Stimulated activated CD4-positive, alpha-beta T cell treated with anti-CD3 and anti-CD28 coated beads, Interleukin-1b, Interleukin-23, amount 100 ng/mL, for 24 hours (primary cell): ENCODE results near the gene HTR6.

Experiments
- DNase-seq, 4 experiments: peaks; one replicate each; pipeline ENCODE4 v3.0.0-alpha.2; 2020; ENCODE audit warnings: low read depth in 4 of 4, low spot score in 1 of 4

HTR6 gene

GRCh38 chr1:19656134-19656779 lies 8.4 kb upstream of the HTR6 start:
- DNase-seq: no peak

DNA sequence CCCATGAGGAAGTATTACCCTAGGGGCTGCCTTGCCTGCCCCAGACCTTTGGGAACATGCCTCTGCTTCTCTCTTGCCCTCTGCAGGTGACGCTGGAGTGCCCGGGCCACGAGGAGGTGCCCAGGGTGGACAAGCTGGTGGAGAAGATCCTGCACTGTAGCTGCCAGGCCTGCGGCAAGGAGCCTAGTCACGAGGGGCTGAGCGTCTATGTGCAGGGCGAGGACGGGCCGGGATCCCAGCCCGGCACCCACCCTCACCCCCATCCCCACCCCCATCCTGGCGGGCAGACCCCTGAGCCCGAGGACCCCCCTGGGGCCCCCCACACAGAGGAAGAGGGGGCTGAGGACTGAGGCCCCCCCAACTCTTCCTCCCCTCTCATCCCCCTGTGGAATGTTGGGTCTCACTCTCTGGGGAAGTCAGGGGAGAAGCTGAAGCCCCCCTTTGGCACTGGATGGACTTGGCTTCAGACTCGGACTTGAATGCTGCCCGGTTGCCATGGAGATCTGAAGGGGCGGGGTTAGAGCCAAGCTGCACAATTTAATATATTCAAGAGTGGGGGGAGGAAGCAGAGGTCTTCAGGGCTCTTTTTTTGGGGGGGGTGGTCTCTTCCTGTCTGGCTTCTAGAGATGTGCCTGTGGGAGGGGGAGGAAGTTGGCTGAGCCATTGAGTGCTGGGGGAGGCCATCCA lies 7.8 kb upstream of the HTR6 start:
- no peak for DNase-seq

GRCh38 chr1:19657511-19657910 lies 7.2 kb upstream of the HTR6 start:
- DNase-seq: no peak

- no peak for DNase-seq
These were observed 6.5 kb upstream of the HTR6 start for GRCh38 chr1:19658186-19658585.

GRCh38 chr1:19661721-19662228 lies 2.9 kb upstream of the HTR6 start:
- DNase-seq: no peak

DNA sequence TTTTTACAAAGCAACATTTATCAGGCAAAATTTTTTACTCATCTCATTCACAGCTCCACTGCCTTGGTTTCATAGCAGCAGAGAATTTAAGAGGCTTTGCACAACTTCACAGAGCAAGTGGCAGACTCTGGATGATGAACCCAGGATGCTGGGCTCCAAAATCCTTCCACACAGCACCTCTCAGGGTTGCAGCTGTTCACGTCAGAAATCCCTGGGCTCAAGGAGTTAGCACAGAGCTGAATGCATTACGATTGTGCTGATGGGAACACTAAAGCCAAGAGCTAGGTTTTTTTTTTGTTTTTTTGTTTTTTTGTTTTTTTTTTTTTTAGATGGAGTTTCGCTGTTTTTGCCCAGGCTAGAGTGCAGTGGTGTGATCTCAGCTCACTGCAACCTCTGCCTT lies 2.4 kb upstream of the HTR6 start:
- no peak for DNase-seq

GRCh38 chr1:19665186-19665495 lies 466 bp downstream of the HTR6 start:
- no peak for DNase-seq

GRCh38 chr1:19665496-19666465 lies 1.1 kb downstream of the HTR6 start:
- no peak for DNase-seq

GRCh38 chr1:19668888-19669287 lies 4.2 kb downstream of the HTR6 start:
- no peak for DNase-seq

GRCh38 chr1:19670787-19671186 lies 6.1 kb downstream of the HTR6 start:
- DNase-seq: no peak

DNA sequence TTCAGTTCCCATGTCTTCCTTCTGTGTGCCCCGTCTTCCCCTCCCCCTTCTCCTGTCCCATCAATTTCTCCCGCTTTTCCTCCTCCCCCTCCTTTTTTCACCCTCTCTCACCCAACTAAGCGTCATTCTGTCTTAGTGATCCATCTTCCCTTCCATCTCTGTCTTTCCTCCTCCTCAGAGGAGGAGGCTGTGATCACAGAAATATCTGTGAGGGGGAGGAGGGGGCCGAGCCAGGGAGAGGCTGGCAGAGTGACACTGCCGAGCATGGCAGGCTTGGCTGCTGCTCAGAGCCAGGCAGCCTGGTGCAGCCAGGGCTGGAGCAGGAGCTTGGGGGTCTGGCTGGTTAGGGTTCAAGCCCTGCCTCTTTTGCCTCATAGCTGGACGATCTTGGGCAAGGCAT lies 7.6 kb downstream of the HTR6 start:
- DNase-seq: no peak

DNA sequence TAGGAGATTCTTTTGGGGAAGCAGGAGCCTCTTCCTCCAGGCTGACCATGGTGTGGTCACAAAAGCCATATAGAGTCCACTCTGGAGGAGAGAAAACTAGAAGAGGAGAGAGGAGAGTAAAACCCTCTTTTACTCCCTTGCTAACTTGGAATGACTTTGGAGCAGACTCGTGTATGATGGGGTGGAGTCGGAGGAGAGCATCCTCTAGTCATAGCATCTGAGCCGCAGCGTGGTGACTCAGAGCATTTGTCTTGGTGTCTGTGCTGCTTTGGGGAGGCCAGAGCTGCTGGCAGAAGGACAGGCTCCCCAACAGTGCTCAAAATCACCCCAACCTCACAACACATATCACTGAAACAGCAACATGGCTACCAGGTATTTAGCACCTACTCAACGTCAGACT lies 11.1 kb downstream of the HTR6 start:
- no peak for DNase-seq

DNA sequence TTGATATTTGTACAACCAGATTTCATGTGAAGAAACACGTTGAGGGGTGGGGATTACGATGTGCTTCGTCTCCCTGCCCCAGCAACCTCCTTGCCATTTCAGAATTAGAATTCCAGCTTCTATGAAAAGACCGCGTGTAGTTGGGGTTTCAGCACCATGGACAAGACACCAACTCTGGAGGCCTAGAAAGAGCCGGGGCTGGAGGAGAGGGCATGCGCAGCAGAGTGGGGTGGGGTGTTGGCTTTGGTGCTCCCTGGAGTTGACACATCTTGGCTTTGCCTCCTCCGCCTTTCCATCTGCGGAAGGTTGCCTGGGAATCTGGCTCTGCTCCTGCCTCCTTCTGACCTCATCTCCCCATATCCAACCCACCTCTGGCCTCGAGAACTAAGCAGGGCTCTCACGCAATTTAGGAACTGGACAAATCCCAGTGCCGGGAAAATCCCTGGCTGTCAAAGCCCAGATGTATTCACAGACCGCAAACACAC lies 11.8 kb downstream of the HTR6 start:
- DNase-seq: no peak

GRCh38 chr1:19678493-19678892 lies 13.8 kb downstream of the HTR6 start:
- no peak for DNase-seq

- no peak for DNase-seq
These were observed 14.3 kb downstream of the HTR6 start for GRCh38 chr1:19678931-19679453.

- no peak for DNase-seq
These were observed 15.0 kb downstream of the HTR6 start for GRCh38 chr1:19679691-19680090.

DNA sequence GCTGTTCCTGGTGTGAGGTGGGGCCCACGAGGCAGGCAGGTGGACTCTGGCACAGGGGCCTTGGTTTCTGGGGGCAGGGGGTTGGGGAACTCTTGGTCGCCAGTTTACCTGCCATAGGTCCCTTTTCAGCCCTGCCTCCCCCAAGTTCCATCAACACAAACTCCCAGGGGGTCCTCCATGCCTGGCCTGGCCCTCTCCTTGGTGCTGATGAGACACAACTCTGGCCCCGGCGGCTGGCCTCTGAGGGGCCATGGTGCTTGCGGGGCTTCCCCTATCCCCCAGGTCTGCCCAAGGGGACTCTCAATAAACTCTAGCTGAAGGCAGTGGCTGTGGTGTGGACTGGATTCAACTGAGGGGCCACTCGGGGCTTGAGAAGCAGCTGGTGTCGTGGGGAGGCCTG lies 16.0 kb downstream of the HTR6 start:
- DNase-seq: no peak

- DNase-seq: no peak
These were observed 17.6 kb downstream of the HTR6 start for GRCh38 chr1:19682257-19682656.

DNA sequence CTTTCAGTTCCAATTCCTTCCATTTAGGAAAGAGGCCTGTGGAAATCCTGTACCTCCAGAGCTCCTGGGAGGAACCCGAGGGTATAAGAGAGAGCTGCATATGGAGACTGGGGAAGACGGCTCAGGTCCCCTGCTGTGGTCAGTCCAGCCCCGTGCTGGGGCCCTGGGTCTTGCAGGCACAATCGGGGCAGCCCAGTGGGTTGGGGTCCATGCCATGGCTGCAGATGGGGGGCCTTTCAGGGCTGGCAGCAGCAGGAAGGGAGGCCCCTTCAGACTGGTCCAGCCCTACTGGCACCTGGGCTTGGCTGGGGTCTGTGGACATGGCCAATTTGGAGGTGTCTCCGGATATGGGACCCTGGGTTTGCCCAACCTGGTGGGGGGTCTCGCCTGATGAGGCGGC lies 18.2 kb downstream of the HTR6 start:
- DNase-seq: no peak

DNA sequence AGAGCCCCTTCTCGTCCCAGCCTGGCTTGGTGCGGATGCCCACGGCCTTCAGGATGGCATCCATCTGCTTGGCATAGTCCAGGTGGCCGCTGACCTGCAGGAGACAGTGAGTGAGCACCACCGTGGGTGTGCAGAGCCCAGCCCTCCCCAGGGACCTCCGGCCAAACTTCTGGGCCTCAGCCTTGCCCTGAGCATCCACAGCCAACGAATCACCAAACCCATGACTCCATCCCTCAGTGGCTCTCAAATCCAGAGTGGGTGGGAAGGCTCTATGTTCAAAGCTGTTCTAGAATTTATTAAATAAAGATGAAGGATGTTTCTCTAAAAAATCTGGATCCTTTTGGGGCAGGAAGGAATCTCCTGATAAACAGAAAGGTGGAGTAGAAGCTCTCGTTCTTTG lies 18.7 kb downstream of the HTR6 start:
- no peak for DNase-seq

GRCh38 chr1:19684677-19685076 lies 20.0 kb downstream of the HTR6 start:
- DNase-seq: no peak

DNA sequence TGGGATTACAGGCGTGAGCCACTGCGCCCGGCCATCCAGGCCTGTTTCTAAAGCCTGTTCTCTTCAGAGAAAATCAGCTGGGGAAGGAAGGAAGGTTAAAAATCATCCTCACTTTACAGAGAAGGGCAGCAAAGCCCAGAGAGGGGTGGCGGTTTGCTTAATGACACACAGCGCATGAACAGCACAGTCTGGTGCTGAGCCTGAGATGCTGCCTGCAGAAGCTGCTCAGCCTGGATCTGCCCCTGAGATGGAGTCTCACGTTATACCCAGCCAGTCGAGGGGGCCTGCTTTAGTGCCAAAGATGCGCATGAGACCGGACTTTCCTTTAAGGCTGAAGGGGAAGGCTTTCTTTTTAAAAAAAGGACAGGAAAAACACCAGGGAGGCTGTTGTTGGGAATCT lies 21.3 kb downstream of the HTR6 start:
- no peak for DNase-seq
